ENCODE measurements around the gene ADPRHL1. TPM values are rescaled to one million over a fixed set of nuclear protein-coding genes. Genes with fewer than 3 reads are reported as not detected.

Gene ADPRHL1
- polyA plus RNA-seq, 3 donors = 0.15 to 0.52 (median 0.27) TPM

DNA sequence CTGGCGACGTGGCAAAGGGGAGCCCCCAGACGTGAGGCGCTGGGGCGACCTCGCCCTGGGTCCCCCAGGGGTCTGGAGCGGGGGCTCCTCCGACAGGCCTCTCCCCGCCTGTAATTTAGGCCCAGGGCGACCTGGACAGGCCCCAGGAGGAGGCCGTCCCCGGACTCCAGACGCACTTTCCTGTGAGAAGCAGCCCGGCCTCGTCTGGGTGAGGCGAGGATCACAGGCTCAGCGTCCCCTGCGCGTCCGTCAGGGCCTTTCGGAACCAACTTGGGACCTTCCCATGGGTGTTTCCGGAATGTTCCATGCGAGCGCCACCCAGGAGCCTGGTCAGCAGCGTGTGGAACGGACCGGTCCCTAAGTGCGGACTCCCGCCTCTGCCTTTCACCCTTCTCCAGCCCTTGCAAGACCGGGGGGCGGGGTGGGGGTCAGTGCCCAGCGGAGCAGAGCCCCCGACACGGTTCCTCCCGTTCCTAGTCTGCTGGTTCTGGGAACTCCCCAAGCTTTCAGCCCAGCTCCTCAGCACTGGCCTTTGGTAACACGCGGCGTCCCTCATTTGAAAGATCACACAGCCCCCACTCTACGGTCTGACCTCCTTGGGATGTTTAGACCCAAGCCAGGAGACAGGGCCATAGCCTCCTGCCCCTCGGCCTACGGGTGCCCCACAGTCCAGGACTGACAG, 88.2 kb downstream of the ADPRHL1 start:
- Mint-ChIP-seq H3K9me3 (peaks cover 0 to 22% (median 6%) of the 10 kb centered on the region in 7 donors), H3K36me3 (peaks cover 0 to 3% of the 10 kb centered on the region in 2 donors), H3K27me3 (ENCODE audit: low read depth in 3 of 3) (peaks cover 48 to 60% (median 52%) of the 10 kb centered on the region in 3 donors), H3K4me1 (peaks cover 4% of the 10 kb centered on the region), H3K27ac (peak overlapping the region in 1 of 7 donors; percentile 79), H3K4me3 (peak overlapping the region; percentile 24 to 76)
- Histone ChIP-seq H3K36me3 (replicated peaks in 1 of 2; ENCODE audit: control insufficient read depth in 1 of 2, insufficient read depth in 2 of 2, low read length in 2 of 2) (no peaks in the 10 kb centered on the region), H2AFZ (ENCODE audit: insufficient read depth, low read depth, low read length, poor library complexity, severe bottlenecking) (no peak overlapping the region), H3K27ac (ENCODE audit: low read depth in 1 of 2, low read length in 2 of 2) (no peak overlapping the region), H4K20me1 (ENCODE audit: insufficient read depth, low read length) (no peaks in the 10 kb centered on the region), H3K9me3 (replicated peaks in 1 of 2; ENCODE audit: control insufficient read depth in 1 of 2, insufficient read depth in 1 of 2, low read length in 2 of 2) (peaks cover 0 to 12% of the 10 kb centered on the region in 2 donors), H3K9ac (ENCODE audit: insufficient read depth, low read length, poor library complexity, severe bottlenecking) (no peak overlapping the region), H3K4me3 (replicated peaks in 1 of 3; ENCODE audit: low read depth in 2 of 3, low read length in 3 of 3) (no peak overlapping the region), H3K79me2 (ENCODE audit: insufficient read depth, low read length) (no peaks in the 10 kb centered on the region), H3K4me2 (replicated peaks; ENCODE audit: extremely low read depth, low read length, poor library complexity, severe bottlenecking) (no peak overlapping the region), H3K4me1 (ENCODE audit: control insufficient read depth in 1 of 2, insufficient read depth in 2 of 2, low read length in 2 of 2) (peaks cover 5 to 6% of the 10 kb centered on the region in 2 donors), H3K27me3 (ENCODE audit: control insufficient read depth in 2 of 2, insufficient read depth in 2 of 2, low read length in 2 of 2) (peaks cover 18 to 53% of the 10 kb centered on the region in 2 donors)
- intact Hi-C loops (cut with micrococcal nuclease) = no loop called here
- DNase-seq = no peak
- WGBS (ENCODE audit: insufficient coverage) = 91% methylated on average over 41 of the region's 41 CpGs
- TF ChIP-seq, protein P1, sequence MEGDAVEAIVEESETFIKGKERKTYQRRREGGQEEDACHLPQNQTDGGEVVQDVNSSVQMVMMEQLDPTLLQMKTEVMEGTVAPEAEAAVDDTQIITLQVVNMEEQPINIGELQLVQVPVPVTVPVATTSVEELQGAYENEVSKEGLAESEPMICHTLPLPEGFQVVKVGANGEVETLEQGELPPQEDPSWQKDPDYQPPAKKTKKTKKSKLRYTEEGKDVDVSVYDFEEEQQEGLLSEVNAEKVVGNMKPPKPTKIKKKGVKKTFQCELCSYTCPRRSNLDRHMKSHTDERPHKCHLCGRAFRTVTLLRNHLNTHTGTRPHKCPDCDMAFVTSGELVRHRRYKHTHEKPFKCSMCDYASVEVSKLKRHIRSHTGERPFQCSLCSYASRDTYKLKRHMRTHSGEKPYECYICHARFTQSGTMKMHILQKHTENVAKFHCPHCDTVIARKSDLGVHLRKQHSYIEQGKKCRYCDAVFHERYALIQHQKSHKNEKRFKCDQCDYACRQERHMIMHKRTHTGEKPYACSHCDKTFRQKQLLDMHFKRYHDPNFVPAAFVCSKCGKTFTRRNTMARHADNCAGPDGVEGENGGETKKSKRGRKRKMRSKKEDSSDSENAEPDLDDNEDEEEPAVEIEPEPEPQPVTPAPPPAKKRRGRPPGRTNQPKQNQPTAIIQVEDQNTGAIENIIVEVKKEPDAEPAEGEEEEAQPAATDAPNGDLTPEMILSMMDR (IDR thresholded peaks at IDR 0.05) = no peak

DNA sequence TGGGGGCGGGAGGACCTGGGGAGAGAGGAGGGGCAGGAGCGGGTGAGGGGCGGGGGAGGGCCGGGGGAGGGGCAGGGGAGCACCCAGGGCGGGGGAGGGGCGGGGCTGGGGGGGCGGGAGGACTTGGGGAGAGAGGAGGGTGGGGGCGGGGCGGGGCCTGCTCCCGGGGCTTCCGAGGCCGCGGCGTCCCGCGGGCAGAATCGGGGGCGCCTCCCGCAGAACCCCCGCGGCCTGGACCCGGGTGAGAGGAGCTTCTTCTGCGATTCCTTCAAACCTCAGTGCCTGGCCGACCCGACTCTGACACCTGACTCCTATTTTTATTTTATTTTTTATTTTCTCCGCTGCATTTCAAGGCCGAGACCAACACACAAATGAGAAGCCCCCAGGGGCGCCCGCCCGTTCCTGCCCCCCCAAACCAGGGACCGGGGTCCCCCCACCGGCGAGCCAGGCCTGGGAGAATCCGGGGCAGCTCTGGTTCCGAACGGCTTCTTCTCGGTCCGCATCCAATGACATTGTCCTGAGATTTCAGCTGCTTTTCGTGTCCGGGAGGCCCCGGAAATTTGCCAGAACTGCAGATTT, 88.9 kb downstream of the ADPRHL1 start:
- peaks cover 5 to 6% of the 10 kb centered on the region in 2 donors for H3K4me1 ChIP-seq (ENCODE audit: control insufficient read depth in 1 of 2, insufficient read depth in 2 of 2, low read length in 2 of 2)
- no peaks in the 10 kb centered on the region for H3K36me3 ChIP-seq (replicated peaks in 1 of 2; ENCODE audit: control insufficient read depth in 1 of 2, insufficient read depth in 2 of 2, low read length in 2 of 2)
- intact Hi-C loops (cut with micrococcal nuclease) = no loop called here
- peaks cover 18 to 53% of the 10 kb centered on the region in 2 donors for H3K27me3 ChIP-seq (ENCODE audit: control insufficient read depth in 2 of 2, insufficient read depth in 2 of 2, low read length in 2 of 2)
- H3K4me1 Mint-ChIP-seq = peaks cover 4% of the 10 kb centered on the region
- no peaks in the 10 kb centered on the region for H3K79me2 ChIP-seq (ENCODE audit: insufficient read depth, low read length)
- peaks cover 48 to 62% (median 52%) of the 10 kb centered on the region in 3 donors for H3K27me3 Mint-ChIP-seq (ENCODE audit: low read depth in 3 of 3)
- peaks cover 0 to 19% (median 6%) of the 10 kb centered on the region in 7 donors for H3K9me3 Mint-ChIP-seq
- H4K20me1 ChIP-seq (ENCODE audit: insufficient read depth, low read length) = no peaks in the 10 kb centered on the region
- H3K4me3 Mint-ChIP-seq = peak overlapping the region; percentile 9 to 73
- H3K9ac ChIP-seq (ENCODE audit: insufficient read depth, low read length, poor library complexity, severe bottlenecking) = no peak overlapping the region
- peaks cover 0 to 3% of the 10 kb centered on the region in 2 donors for H3K36me3 Mint-ChIP-seq
- H3K27ac Mint-ChIP-seq = no peak overlapping the region
- H3K4me2 ChIP-seq (replicated peaks; ENCODE audit: extremely low read depth, low read length, poor library complexity, severe bottlenecking) = no peak overlapping the region
- no peak overlapping the region for H2AFZ ChIP-seq (ENCODE audit: insufficient read depth, low read depth, low read length, poor library complexity, severe bottlenecking)
- no peak overlapping the region for H3K4me3 ChIP-seq (replicated peaks in 1 of 3; ENCODE audit: low read depth in 2 of 3, low read length in 3 of 3)
- DNase-seq = no peak
- no peak overlapping the region for H3K27ac ChIP-seq (ENCODE audit: low read depth in 1 of 2, low read length in 2 of 2)
- 30% methylated on average over 30 of the region's 41 CpGs for WGBS (ENCODE audit: insufficient coverage)
- peaks cover 0 to 12% of the 10 kb centered on the region in 2 donors for H3K9me3 ChIP-seq (replicated peaks in 1 of 2; ENCODE audit: control insufficient read depth in 1 of 2, insufficient read depth in 1 of 2, low read length in 2 of 2)
- TF ChIP-seq, protein P1 (IDR thresholded peaks at IDR 0.05) = no peak

Measured in CD14-positive monocyte (primary cell).